GM18526 (cell line): ENCODE data around the gene FPGT.
A peak's percentile ranks its signal among the peaks of the same experiment; 100 is the strongest.

Source experiments
- POLR2A ChIP-seq: IDR thresholded peaks from 3 replicates; pipeline ENCODE4 v1.6.1; 2011; ENCODE audit not compliant: insufficient read length; ENCODE audit errors: extremely low read depth

FPGT gene

GRCh38 chr1:74197657-74198552 is at the start of gene FPGT, which contains the start of gene LRRIQ3:
Gene FPGT, plus strand, starts transcription at chr1:74198242. Its CDS starts 37 bp downstream, at chr1:74198279.
Gene LRRIQ3, minus strand, starts transcription at chr1:74198176. Its CDS starts 14,492 bp downstream, at chr1:74183684.
- peak; percentile 67 for TF ChIP-seq POLR2A

- TF ChIP-seq POLR2A = no peak
Observed at GRCh38 chr1:74160046-74160445, 38.0 kb upstream of the FPGT start.

GRCh38 chr1:74161497-74161896 is 36.5 kb upstream of the FPGT start:
- no peak for TF ChIP-seq POLR2A

GRCh38 chr1:74162333-74162732 is 35.7 kb upstream of the FPGT start:
- no peak for TF ChIP-seq POLR2A

GRCh38 chr1:74180490-74180889 is 17.6 kb upstream of the FPGT start:
- no peak for TF ChIP-seq POLR2A

GRCh38 chr1:74193908-74194307 is 4.1 kb upstream of the FPGT start:
- TF ChIP-seq POLR2A = no peak

GRCh38 chr1:74195339-74195738 is 2.7 kb upstream of the FPGT start:
- TF ChIP-seq POLR2A = no peak

- TF ChIP-seq POLR2A = no peak
Observed at GRCh38 chr1:74197255-74197654, 787 bp upstream of the FPGT start.

- no peak for TF ChIP-seq POLR2A
Observed at GRCh38 chr1:74199504-74199903, 1.5 kb downstream of the FPGT start.

GRCh38 chr1:74205266-74205665 is 7.2 kb downstream of the FPGT start:
- no peak for TF ChIP-seq POLR2A

- no peak for TF ChIP-seq POLR2A
Observed at GRCh38 chr1:74215229-74215628, 17.2 kb downstream of the FPGT start.

GRCh38 chr1:74222701-74223100 is 24.7 kb downstream of the FPGT start:
- TF ChIP-seq POLR2A = no peak

- TF ChIP-seq POLR2A = no peak
Observed at GRCh38 chr1:74223453-74223852, 25.4 kb downstream of the FPGT start.

- TF ChIP-seq POLR2A = no peak
Observed at GRCh38 chr1:74235153-74235552, 37.1 kb downstream of the FPGT start, which contains the start of gene TNNI3K. Gene TNNI3K, plus strand, starts transcription at chr1:74235387. Its CDS starts 65 bp downstream, at chr1:74235452.

- no peak for TF ChIP-seq POLR2A
Observed at GRCh38 chr1:74236440-74236839, 38.4 kb downstream of the FPGT start.

- TF ChIP-seq POLR2A = no peak
Observed at GRCh38 chr1:74237035-74237434, 39.0 kb downstream of the FPGT start.

- TF ChIP-seq POLR2A = no peak
Observed at GRCh38 chr1:74237787-74238186, 39.7 kb downstream of the FPGT start.
